ENCODE data around the gene SNX8.
"Not testable (repeated sequence)": the region's sequence is repeated elsewhere in the genome, so short reads cannot be mapped to it uniquely, and the experiment has no call there.

The SNX8 gene

GRCh38 chr7:2314209-2314955 is at the start of gene SNX8:
SNX8 (minus strand) TSS chr7:2314441; CDS start chr7:2314421, 20 bp downstream.
- DNase-seq: peak; percentile 28 to 40

GRCh38 chr7:2362385-2363088 is 48.3 kb upstream of the SNX8 start:
- DNase-seq: no peak

- DNase-seq: no peak
Observed at GRCh38 chr7:2360796-2361195, 46.6 kb upstream of the SNX8 start.

- DNase-seq: no peak
Observed at GRCh38 chr7:2359610-2360009, 45.4 kb upstream of the SNX8 start.

DNA sequence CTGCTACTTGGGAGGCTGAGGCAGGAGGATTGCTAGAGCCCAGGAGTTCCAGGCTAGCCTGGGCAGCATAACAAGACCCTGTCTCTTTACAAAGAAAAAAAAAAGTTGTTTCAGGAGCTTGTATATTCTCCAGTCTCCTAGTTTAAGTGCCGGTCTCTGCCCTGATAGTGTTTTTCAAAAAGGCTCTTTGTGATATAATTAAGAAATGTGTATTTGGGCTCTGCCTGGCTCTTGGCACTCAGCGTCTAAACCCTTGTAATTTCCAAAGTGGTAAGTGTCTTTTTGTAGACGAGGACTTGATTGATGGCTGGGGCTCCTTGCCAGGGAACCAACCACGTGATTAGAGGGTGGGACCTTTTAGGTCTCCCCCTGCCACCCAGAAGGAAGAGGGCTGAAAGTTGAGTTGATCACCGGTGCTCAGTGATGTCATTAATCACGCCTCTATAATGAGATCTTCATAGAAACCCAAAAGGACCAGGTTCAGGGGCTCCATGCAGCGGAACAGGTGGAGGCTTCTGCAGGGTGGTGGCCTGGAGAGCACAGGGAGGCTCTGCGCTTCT is 44.8 kb upstream of the SNX8 start:
- no peak for DNase-seq

- no peak for DNase-seq
Observed at GRCh38 chr7:2357571-2357970, 43.3 kb upstream of the SNX8 start.

DNA sequence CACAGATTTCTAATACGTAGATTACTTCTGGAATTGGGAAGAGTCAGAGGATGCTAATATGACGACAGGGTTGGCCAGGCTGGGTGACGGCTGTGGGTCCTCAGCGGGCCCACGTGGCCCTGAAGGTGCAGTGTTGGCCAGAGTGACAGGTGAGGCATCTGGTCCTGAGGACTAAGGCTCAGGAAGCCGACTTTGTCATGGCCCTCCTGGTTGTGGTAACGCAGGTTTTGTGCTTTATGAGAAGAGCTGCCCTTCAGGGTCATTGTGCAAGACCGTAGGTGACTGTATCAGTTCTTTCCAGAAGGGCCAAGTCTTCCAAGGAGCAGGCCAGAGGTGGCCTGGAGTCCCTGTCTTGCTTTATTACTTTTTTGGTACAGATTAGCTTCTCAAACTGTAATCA is 42.9 kb upstream of the SNX8 start:
- no peak for DNase-seq

- no peak for DNase-seq
Observed at GRCh38 chr7:2355705-2356008, 41.4 kb upstream of the SNX8 start.

GRCh38 chr7:2354939-2355704 is 40.9 kb upstream of the SNX8 start:
- no peak for DNase-seq

DNA sequence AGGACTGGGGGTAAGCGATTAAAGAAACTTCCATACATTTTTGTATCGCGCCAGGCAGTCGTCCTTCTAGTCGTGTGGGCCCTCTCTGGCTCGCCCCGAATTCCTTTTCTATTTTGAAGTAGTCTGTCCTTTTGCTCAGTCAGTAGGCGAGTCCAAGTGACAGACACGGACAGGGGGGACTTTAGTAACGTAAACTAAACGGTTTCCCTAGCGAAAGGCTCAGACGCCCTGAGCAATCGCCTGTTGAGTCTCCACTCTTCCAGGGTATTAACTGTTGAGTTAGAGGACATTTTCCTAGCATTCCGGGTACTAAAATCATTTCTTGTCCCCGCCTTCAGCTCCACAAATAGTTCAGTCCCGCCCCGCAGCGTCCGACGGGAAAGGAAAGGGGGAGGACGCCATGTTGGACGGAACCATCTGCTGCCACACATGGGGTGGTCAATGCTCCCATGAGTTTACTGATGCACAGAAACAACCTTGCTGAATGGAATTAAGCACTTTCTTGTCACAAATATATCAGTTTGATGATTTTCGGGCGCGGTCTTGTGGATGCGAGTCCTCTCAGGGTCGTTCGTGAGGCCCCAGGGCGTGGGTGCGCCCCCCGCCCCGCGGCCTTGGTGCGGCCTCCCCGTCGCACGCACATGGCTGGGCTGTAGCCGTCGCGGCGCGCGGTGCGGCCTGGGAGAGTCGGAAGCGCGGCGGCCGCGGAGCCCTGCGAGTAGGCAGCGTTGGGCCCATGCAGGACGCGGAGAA is 40.1 kb upstream of the SNX8 start, which contains the start of gene EIF3B:
Gene EIF3B (plus strand): TSS at position 642 of the 753 bp plus-strand sequence. CDS start 95 bp downstream, at position 737.
- DNase-seq: peak; percentile 43 to 66

DNA sequence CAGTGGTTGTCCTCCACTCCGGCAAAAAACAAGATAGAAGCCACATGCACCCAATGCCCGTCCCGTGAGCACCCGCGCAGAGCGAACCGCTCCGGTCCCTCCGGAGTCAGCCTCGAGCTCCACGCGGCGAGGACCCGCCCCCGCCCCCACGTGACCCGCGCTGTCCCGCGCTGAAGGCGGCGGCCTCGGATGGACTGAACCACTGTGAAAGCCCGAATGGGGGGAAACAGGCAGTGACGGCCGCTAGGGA is 39.6 kb upstream of the SNX8 start:
- DNase-seq: peak; percentile 36 to 53

DNA sequence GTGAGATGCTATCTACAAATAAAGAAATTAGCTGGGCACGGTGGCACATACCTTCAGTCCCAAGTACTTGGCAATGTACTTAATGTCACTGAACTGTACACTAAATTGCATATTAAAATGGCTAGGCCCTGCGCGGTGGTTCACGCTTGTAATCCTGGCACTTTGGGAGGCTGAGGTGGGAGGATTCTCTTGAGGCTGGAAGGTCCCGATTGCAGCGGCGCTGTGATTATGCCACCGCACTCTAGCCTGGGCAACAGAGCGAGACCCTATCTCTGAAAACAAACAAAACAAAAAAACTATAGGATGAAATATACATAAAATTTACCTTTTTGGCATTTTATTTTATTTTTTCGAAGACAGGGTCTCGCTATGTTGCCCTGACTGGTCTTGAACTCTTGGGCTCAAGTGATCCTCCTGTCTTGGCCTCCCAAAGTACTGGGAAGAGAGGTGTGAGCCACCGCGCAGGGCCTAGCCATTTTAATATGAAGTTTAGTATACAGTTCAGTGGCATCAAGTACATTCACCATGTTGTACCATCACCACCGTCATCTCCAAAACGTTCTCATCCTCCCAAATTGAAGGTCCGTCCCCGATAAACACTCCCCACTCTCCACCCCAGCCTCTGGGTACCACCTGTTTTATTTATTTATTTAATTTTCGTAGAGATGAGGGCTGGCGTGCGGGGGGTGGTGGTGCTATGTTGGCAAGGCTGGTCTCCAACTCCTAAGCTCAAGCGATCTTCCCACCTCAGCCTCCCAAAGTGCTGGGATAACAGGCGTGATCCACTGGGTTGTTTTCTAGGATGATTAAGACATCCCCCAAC is 39.1 kb upstream of the SNX8 start:
- DNase-seq: peak in 1 of 2 experiments; percentile 6

GRCh38 chr7:2350861-2351260 is 36.6 kb upstream of the SNX8 start:
- DNase-seq: no peak

- no peak for DNase-seq
Observed at GRCh38 chr7:2350055-2350454, 35.8 kb upstream of the SNX8 start.

DNA sequence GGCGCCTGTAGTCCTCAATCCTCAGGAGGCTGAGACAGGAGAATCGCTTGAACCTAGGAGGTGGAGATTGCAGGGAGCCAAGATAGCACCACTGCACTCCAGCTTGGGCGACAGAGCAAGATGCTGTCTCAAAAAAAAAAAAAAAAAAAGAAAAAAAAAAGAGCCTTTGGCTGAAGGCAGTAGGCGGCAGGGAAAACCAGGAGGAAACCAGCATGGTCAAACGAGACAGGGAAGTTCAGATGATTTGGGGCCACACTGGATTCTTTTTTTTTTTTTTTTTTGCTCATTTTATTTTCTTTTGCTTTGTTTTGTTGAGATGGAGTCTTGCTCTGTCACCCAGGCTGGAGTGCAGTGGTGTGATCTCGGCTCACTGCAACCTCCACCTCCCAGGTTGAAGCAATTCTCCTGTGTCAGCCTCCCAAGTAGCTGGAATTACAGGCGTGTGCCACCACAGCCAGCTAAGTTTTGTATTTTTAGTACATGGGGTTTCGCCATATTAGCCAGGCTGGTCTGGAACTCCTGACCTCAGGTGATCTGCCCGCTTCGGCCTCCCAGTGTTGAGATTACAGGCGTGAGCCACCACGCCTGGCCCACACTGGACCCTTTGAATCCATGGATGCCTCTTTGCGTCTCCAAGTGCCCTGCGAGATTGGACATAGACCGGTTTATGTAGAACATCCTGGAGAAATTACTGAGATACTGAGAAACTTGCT is 33.3 kb upstream of the SNX8 start:
- not testable (repeated sequence) for DNase-seq

DNA sequence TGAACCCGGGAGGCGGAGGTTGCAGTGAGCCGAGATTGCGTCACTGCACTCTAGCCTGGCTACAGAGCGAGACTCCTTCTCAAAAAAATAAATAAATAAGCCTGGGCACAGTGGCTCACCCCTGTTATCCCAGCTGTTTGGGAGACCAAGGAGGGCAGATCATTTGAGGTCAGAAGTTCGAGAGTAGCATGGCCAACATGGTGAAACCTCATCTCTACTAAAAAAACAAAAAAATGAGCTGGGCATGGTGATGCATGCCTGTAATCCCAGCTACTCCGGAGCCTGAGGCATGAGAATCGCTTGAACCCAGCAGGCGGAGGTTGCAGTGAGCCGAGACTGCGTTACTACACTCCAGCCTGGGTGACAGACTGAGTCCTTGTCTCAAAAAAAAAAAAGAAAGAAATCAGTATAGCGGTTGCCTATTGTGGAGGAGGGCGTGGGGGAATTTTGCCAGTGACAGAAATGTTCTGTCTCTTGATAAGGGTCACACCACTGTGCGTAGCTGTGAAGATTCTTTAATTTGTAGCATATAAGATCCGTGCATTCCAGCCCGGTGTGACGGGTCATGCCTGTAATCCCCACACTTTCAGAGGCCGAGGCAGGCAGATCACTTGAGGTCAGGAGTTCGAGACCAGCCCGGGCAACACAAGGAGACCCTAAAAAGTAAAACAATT is 22.5 kb upstream of the SNX8 start:
- DNase-seq: no peak

- not testable (repeated sequence) for DNase-seq
Observed at GRCh38 chr7:2332606-2333231, 18.5 kb upstream of the SNX8 start.

DNA sequence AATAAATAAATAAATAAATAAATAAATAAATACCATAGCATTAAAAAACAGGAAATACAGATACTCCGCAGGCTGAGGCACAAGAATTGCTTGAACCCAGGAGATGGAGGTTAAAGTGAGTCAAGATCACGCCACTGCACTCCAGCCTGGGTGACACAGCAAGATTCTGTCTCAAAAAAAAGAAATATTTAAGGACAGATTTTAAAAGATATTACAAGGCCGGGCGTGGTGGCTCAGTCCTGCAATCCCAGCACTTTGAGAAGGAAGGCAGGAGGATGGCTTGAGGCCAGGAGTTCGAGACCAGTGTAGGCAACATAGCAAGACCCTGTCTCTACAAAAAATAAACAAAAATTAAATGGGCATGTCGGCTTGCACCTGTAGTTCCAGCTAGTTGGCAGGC is 17.5 kb upstream of the SNX8 start:
- no peak for DNase-seq

GRCh38 chr7:2330493-2330892 is 16.3 kb upstream of the SNX8 start:
- DNase-seq: no peak

- no peak for DNase-seq
Observed at GRCh38 chr7:2326951-2327350, 12.7 kb upstream of the SNX8 start.

Data from Kasumi-1 (cell line).